HG02571 (cell line): ENCODE data around the gene CCDC194.
A peak's percentile ranks its signal among the peaks of the same experiment; 100 is the strongest.

Experiments
- ATAC-seq: cut with Tn5 transposase; IDR thresholded peaks from one replicate; pipeline ENCODE4 v1.9.1; 2021; ENCODE audit warnings: mild to moderate bottlenecking, moderate library complexity; ENCODE audit not compliant: unreplicated experiment

Gene CCDC194

GRCh38 chr19:17393914-17394313, at the start of gene CCDC194:
Gene CCDC194 (minus strand): TSS chr19:17394196. CDS start chr19:17394158, 38 bp downstream.
- ATAC-seq, result no peak

- ATAC-seq, result no peak
These were observed 47.4 kb upstream of the CCDC194 start for GRCh38 chr19:17441241-17442021.

- ATAC-seq, result no peak
These were observed 42.9 kb upstream of the CCDC194 start for GRCh38 chr19:17436874-17437267.

- ATAC-seq, result no peak
These were observed 42.3 kb upstream of the CCDC194 start for GRCh38 chr19:17436094-17436873.

GRCh38 chr19:17435218-17435617, 41.2 kb upstream of the CCDC194 start:
- no peak for ATAC-seq

- no peak for ATAC-seq
These were observed 37.4 kb upstream of the CCDC194 start for GRCh38 chr19:17431417-17431816.

GRCh38 chr19:17429641-17430113, 35.7 kb upstream of the CCDC194 start:
- ATAC-seq, result no peak

- no peak for ATAC-seq
These were observed 30.9 kb upstream of the CCDC194 start for GRCh38 chr19:17424743-17425365.

- no peak for ATAC-seq
These were observed 29.6 kb upstream of the CCDC194 start for GRCh38 chr19:17423429-17424208.

- ATAC-seq, result no peak
These were observed 27.9 kb upstream of the CCDC194 start for GRCh38 chr19:17421942-17422341.

GRCh38 chr19:17420475-17420924, 26.5 kb upstream of the CCDC194 start:
- ATAC-seq, result no peak

GRCh38 chr19:17419621-17420474, 25.9 kb upstream of the CCDC194 start, which contains the start of gene MVB12A:
Gene MVB12A (plus strand): TSS chr19:17420047. CDS start chr19:17420136, 89 bp downstream.
- peak; percentile 86 for ATAC-seq

GRCh38 chr19:17419154-17419620, 25.2 kb upstream of the CCDC194 start:
- no peak for ATAC-seq

- ATAC-seq, result no peak
These were observed 24.7 kb upstream of the CCDC194 start for GRCh38 chr19:17418710-17419109.

GRCh38 chr19:17415121-17415520, 21.1 kb upstream of the CCDC194 start:
- ATAC-seq, result no peak

- no peak for ATAC-seq
These were observed 20.1 kb upstream of the CCDC194 start for GRCh38 chr19:17414097-17414496.

- ATAC-seq, result no peak
These were observed 17.8 kb upstream of the CCDC194 start for GRCh38 chr19:17411801-17412200.

- ATAC-seq, result no peak
These were observed 16.0 kb upstream of the CCDC194 start for GRCh38 chr19:17409990-17410389.

GRCh38 chr19:17406887-17407196, 12.8 kb upstream of the CCDC194 start:
- ATAC-seq, result no peak
